Osteoblast (primary cell): ENCODE data around the gene KCNH6. TPM values are rescaled to one million over a fixed set of nuclear protein-coding genes. Genes with fewer than 3 reads are reported as not detected.

Source experiments
- DNase-seq: peaks from one replicate; pipeline ENCODE4 v3.0.0; 2011; ENCODE audit warnings: low spot score, mixed read lengths; ENCODE audit not compliant: insufficient read length; ENCODE audit errors: missing footprints
- H2AFZ ChIP-seq: 2 replicates; pipeline ENCODE4 v1.6.0; 2011; ENCODE audit warnings: mild to moderate bottlenecking, low read length
- H3K27ac ChIP-seq: 2 replicates; pipeline ENCODE4 v1.5.1; 2011; ENCODE audit warnings: mild to moderate bottlenecking, low read depth, low read length, moderate library complexity
- H3K27me3 ChIP-seq: 2 replicates; pipeline ENCODE4 v1.6.0; 2012; ENCODE audit warnings: mild to moderate bottlenecking, control low read depth, inconsistent platforms, low read length, moderate library complexity; ENCODE audit not compliant: insufficient read depth
- H3K36me3 ChIP-seq: 2 replicates; pipeline ENCODE4 v1.5.1; 2011; ENCODE audit warnings: mild to moderate bottlenecking, low read length, control low read depth, moderate library complexity; ENCODE audit not compliant: insufficient read depth
- H3K4me1 ChIP-seq: 2 replicates; pipeline ENCODE4 v1.5.1; 2011; ENCODE audit warnings: mild to moderate bottlenecking, low read length, control low read depth, moderate library complexity; ENCODE audit not compliant: insufficient read depth
- H3K4me2 ChIP-seq: 2 replicates; pipeline ENCODE4 v1.6.0; 2011; ENCODE audit warnings: mild to moderate bottlenecking, low read length; ENCODE audit not compliant: insufficient read depth
- H3K4me3 ChIP-seq: fragments of 200-600 bp; sonication (generic); 3 replicates; pipeline ENCODE4 v1.5.1; 2012; ENCODE audit warnings: mild to moderate bottlenecking, low read length, inconsistent platforms; ENCODE audit not compliant: insufficient read depth
- H3K79me2 ChIP-seq: 2 replicates; pipeline ENCODE4 v1.6.0; 2012; ENCODE audit warnings: mild to moderate bottlenecking, low read length, control low read depth, inconsistent platforms; ENCODE audit not compliant: insufficient read depth
- H3K9me3 ChIP-seq: 2 replicates; pipeline ENCODE4 v1.5.1; 2011; ENCODE audit warnings: low read depth, low read length, control low read depth
- H4K20me1 ChIP-seq: 2 replicates; pipeline ENCODE4 v1.6.0; 2012; ENCODE audit warnings: mild to moderate bottlenecking, low read length, control low read depth; ENCODE audit not compliant: insufficient read depth
- total RNA-seq: library from RNA; depleted of rRNA; stranded (reverse); fragments of >200 nt; gene quantifications from 2 replicates; pipeline ENCODE4 v1.2.3, GENCODE V29; 2012
- TF ChIP-seq, protein P1 (sequence below): IDR thresholded peaks from 2 replicates; pipeline ENCODE4 v1.5.1; 2011; ENCODE audit warnings: mild to moderate bottlenecking, low read depth, low read length, moderate library complexity; ENCODE audit errors: extremely low read depth

Gene KCNH6
- total RNA-seq, 1 donor: not detected

DNA sequence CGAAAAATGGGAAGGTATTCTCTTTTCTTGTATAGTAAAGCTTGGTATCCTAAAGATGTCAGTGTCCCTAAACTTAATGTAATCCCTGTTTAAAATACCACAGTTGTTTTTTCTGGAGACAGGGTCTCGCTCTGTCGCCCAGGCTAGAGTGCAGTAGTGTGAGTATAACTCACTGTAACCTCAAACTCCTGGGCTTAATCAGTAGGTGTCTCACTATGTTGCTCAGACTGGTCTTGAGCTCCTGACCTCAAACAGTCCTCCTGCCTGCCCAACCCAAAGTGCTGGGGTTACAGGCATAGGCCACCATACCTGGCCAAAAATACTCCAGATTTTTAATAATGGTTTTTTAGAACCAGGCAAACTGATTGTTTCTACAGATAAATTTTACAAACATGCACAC lies 35.3 kb downstream of the KCNH6 start:
- TF ChIP-seq, protein P1, sequence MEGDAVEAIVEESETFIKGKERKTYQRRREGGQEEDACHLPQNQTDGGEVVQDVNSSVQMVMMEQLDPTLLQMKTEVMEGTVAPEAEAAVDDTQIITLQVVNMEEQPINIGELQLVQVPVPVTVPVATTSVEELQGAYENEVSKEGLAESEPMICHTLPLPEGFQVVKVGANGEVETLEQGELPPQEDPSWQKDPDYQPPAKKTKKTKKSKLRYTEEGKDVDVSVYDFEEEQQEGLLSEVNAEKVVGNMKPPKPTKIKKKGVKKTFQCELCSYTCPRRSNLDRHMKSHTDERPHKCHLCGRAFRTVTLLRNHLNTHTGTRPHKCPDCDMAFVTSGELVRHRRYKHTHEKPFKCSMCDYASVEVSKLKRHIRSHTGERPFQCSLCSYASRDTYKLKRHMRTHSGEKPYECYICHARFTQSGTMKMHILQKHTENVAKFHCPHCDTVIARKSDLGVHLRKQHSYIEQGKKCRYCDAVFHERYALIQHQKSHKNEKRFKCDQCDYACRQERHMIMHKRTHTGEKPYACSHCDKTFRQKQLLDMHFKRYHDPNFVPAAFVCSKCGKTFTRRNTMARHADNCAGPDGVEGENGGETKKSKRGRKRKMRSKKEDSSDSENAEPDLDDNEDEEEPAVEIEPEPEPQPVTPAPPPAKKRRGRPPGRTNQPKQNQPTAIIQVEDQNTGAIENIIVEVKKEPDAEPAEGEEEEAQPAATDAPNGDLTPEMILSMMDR: no peak
- peaks cover 96% of the 10 kb centered on the region for H3K79me2 ChIP-seq
- H3K36me3 ChIP-seq: no peaks in the 10 kb centered on the region
- no peaks in the 10 kb centered on the region for H3K9me3 ChIP-seq
- DNase-seq: no peak
- no peaks in the 10 kb centered on the region for H3K4me1 ChIP-seq
- H2AFZ ChIP-seq: no peak overlapping the region
- H3K4me2 ChIP-seq: no peak overlapping the region
- H3K27me3 ChIP-seq: no peaks in the 10 kb centered on the region
- no peak overlapping the region for H3K4me3 ChIP-seq
- H3K27ac ChIP-seq: no peak overlapping the region
- peaks cover 47% of the 10 kb centered on the region for H4K20me1 ChIP-seq

DNA sequence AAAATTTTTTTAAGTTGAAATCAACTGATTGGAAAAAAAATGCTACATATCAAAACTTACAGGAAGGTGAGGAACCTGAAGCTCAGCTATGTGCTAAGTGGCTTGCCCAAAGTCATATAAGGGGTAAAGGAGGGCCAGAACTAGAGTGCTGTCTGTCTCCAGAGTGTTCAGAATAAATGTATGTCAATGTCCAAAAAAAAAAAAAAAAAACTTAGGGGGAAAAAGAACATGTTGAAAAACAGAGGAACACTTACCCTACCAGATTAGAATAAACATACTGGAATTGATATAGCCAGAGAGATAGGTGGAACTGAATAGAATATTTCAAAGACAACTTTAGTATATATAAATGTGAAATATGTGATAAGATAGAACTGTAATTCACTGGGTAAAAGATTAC lies 38.7 kb downstream of the KCNH6 start:
- Histone ChIP-seq H3K27ac (no peak overlapping the region), H3K4me2 (no peak overlapping the region), H4K20me1 (peaks cover 47% of the 10 kb centered on the region), H2AFZ (no peak overlapping the region), H3K4me1 (no peaks in the 10 kb centered on the region), H3K36me3 (no peaks in the 10 kb centered on the region), H3K27me3 (no peaks in the 10 kb centered on the region), H3K79me2 (peaks cover 92% of the 10 kb centered on the region), H3K4me3 (no peak overlapping the region), H3K9me3 (no peaks in the 10 kb centered on the region)
- DNase-seq: no peak
- TF ChIP-seq, protein P1: no peak

DNA sequence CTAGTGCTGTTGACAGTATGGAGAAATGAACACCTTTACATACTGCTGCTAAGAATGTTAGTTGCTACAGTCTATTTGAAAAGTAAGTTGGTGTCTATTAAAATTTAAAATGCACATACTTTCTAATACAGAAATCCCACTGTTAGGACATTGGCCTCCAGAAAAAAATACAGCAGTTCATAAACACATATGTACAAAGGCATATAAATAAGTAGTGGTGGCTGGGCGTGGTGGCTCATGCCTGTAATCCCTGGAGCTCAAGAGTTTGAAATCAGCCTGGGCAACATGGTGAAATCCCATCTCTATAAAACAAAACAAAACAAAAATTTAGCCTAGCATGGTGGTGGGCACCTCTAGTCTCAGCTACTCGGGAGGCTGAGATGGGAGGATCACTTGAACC lies 40.2 kb downstream of the KCNH6 start:
- Histone ChIP-seq H3K4me1 (no peaks in the 10 kb centered on the region), H2AFZ (no peak overlapping the region), H3K79me2 (peaks cover 92% of the 10 kb centered on the region), H3K4me3 (no peak overlapping the region), H3K27ac (no peak overlapping the region), H3K4me2 (no peak overlapping the region), H3K27me3 (no peaks in the 10 kb centered on the region), H4K20me1 (peaks cover 48% of the 10 kb centered on the region), H3K9me3 (no peaks in the 10 kb centered on the region), H3K36me3 (no peaks in the 10 kb centered on the region)
- no peak for DNase-seq
- TF ChIP-seq, protein P1: no peak

DNA sequence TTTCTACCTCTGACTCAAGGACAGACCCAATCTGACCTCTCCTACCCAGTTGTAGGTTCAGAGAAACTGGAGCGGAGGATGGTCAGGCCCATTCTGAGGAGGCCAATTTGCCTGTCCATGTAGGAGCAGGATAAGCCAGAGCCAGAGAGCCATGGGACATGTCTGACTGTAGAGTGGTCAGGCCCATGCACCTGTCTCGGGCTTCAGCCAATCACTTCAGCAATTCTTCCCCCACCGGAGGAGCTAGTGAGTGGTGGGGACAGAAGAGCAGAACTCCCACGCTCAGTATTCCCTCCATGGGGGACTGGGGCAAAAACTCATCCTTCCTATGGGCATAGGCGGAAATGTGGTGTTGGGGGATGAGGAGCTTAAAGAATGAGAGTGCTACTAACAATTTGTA lies 41.4 kb downstream of the KCNH6 start:
- H4K20me1 ChIP-seq: peaks cover 53% of the 10 kb centered on the region
- TF ChIP-seq, protein P1: no peak

More for the DNA sequence above, 41.4 kb downstream of the KCNH6 start:
- Histone ChIP-seq H3K36me3 (no peaks in the 10 kb centered on the region), H3K27ac (no peak overlapping the region), H3K4me2 (no peak overlapping the region), H3K27me3 (no peaks in the 10 kb centered on the region), H3K9me3 (no peaks in the 10 kb centered on the region), H3K4me1 (no peaks in the 10 kb centered on the region), H3K79me2 (peaks cover 94% of the 10 kb centered on the region), H2AFZ (no peak overlapping the region), H3K4me3 (no peak overlapping the region)
- no peak for DNase-seq
